ENCODE measurements around the gene NUP210. TPM values are rescaled to one million over a fixed set of nuclear protein-coding genes. Genes with fewer than 3 reads are reported as not detected.

The NUP210 gene
- total RNA-seq, 1 experiment from 2014 or later, result 11.4 TPM

GRCh38 chr3:13463618-13464400 is 43.7 kb upstream of the NUP210 start:
- Histone ChIP-seq H3K36me3 (ENCODE audit: insufficient read depth, low read length, poor library complexity, severe bottlenecking) (no peaks in the 10 kb centered on the region), H3K27me3 (replicated peaks; ENCODE audit: insufficient read depth, low read depth, low read length, poor library complexity) (peaks cover 3% of the 10 kb centered on the region), H3K4me1 (ENCODE audit: insufficient read depth, low read length, poor library complexity, severe bottlenecking) (no peaks in the 10 kb centered on the region), H3K9me3 (ENCODE audit: low read depth, low read length, poor library complexity, severe bottlenecking) (no peaks in the 10 kb centered on the region), H3K4me3 (ENCODE audit: low read depth, low read length, poor library complexity, severe bottlenecking) (no peak overlapping the region), H3K27ac (ENCODE audit: low read depth, low read length, poor library complexity, severe bottlenecking) (no peak overlapping the region)
- no TSS peak for BruUV-seq (replicated peaks)
- POLR2A ChIA-PET (ENCODE audit: low non-redundant PET), result no interaction called here
- CTCF ChIA-PET, result no interaction called here
- no peak for TF ChIP-seq EZH2 (IDR thresholded peaks at IDR 0.05; ENCODE audit: borderline replicate concordance, low read depth, low read length, poor library complexity, severe bottlenecking)
- TF ChIP-seq CTCF (conservative IDR thresholded peaks at IDR 0.05; ENCODE audit: low read depth, low read length), result no peak
- DNase-seq (ENCODE audit: low spot score), result no peak
- intact Hi-C loops (cut with micrococcal nuclease; ENCODE audit: unreplicated experiment), result no loop called here

DNA sequence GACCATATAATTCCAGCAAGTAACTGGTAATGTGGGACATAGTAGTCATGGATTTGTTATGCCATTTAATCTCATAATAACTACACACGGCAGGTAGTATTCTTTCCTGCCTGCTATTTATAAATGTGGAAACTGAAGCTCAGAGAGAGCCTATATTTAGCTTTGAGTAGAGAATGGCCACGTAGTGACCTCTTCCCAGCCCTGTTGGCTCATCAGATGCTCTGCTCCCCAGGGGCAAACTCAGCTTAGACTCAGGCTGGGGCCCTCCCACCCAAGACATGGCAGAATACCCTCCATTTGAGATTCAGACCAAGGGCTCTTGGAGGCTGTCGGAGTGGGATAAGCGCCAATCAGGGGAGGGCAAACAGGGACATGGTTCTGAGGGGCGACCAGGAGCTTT is 42.7 kb upstream of the NUP210 start:
- no peak for DNase-seq (ENCODE audit: low spot score)
- no peaks in the 10 kb centered on the region for H3K9me3 ChIP-seq (ENCODE audit: low read depth, low read length, poor library complexity, severe bottlenecking)
- intact Hi-C loops (cut with micrococcal nuclease; ENCODE audit: unreplicated experiment), result loop anchor here (1.0 kb wide), 1 partner anchor 371 kb away; no protein-coding TSS in a partner anchor
- no peak overlapping the region for H3K4me3 ChIP-seq (ENCODE audit: low read depth, low read length, poor library complexity, severe bottlenecking)
- no peak overlapping the region for H3K27ac ChIP-seq (ENCODE audit: low read depth, low read length, poor library complexity, severe bottlenecking)
- peaks cover 3% of the 10 kb centered on the region for H3K27me3 ChIP-seq (replicated peaks; ENCODE audit: insufficient read depth, low read depth, low read length, poor library complexity)
- H3K4me1 ChIP-seq (ENCODE audit: insufficient read depth, low read length, poor library complexity, severe bottlenecking), result no peaks in the 10 kb centered on the region
- BruUV-seq (replicated peaks), result no TSS peak
- CTCF ChIA-PET, result no interaction called here
- POLR2A ChIA-PET (ENCODE audit: low non-redundant PET), result no interaction called here
- no peaks in the 10 kb centered on the region for H3K36me3 ChIP-seq (ENCODE audit: insufficient read depth, low read length, poor library complexity, severe bottlenecking)
- no peak for TF ChIP-seq CTCF (conservative IDR thresholded peaks at IDR 0.05; ENCODE audit: low read depth, low read length)
- no peak for TF ChIP-seq EZH2 (IDR thresholded peaks at IDR 0.05; ENCODE audit: borderline replicate concordance, low read depth, low read length, poor library complexity, severe bottlenecking)

- no peak for DNase-seq (ENCODE audit: low spot score)
- Histone ChIP-seq H3K36me3 (ENCODE audit: insufficient read depth, low read length, poor library complexity, severe bottlenecking) (no peaks in the 10 kb centered on the region), H3K4me3 (ENCODE audit: low read depth, low read length, poor library complexity, severe bottlenecking) (no peak overlapping the region), H3K27me3 (replicated peaks; ENCODE audit: insufficient read depth, low read depth, low read length, poor library complexity) (peaks cover 2% of the 10 kb centered on the region), H3K27ac (ENCODE audit: low read depth, low read length, poor library complexity, severe bottlenecking) (no peak overlapping the region), H3K9me3 (ENCODE audit: low read depth, low read length, poor library complexity, severe bottlenecking) (no peaks in the 10 kb centered on the region), H3K4me1 (ENCODE audit: insufficient read depth, low read length, poor library complexity, severe bottlenecking) (no peaks in the 10 kb centered on the region)
- no peak for TF ChIP-seq CTCF (conservative IDR thresholded peaks at IDR 0.05; ENCODE audit: low read depth, low read length)
- no peak for TF ChIP-seq EZH2 (IDR thresholded peaks at IDR 0.05; ENCODE audit: borderline replicate concordance, low read depth, low read length, poor library complexity, severe bottlenecking)
- POLR2A ChIA-PET (ENCODE audit: low non-redundant PET), result no interaction called here
- CTCF ChIA-PET, result interaction anchor here (0.6 kb wide), 1 partner anchor 18 kb away, joined by 8 read pairs; the partner anchor contains the start of gene HDAC11
- intact Hi-C loops (cut with micrococcal nuclease; ENCODE audit: unreplicated experiment), result loop anchor here (1.0 kb wide), 1 partner anchor 370 kb away; no protein-coding TSS in a partner anchor
- BruUV-seq (replicated peaks), result no TSS peak
These were observed 42.1 kb upstream of the NUP210 start for GRCh38 chr3:13462125-13462629.

All from A673 (cell line).